DMS153 treated with DMSO at 0.1 percent for 48 hours (cell line): ENCODE results near the gene AGAP1.

Experiments used
- DNase-seq: peaks from one replicate; lab custom pipeline; 2025; ENCODE audit not compliant: unreplicated experiment; lab: John Stamatoyannopoulos, UW

AGAP1 gene

DNA sequence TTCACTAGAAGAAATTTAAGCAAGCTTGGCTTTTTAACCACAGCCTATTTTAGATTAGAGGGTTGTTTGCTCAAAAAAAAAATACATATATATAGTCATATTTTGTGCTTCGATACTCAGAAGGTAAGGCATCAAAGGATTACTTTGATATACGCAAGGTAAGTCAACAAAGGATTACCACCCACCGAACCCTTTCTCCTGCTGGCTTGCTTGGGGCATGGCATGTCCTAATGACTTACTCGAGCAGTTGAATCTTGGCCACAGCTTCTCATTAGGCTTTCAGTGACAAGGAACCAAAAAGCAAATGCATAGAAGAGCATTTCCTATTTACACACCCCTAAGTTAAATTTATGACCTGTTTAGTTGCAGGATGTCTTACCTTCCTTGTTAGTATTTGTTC lies 295.7 kb downstream of the AGAP1 start:
- DNase-seq: no peak

GRCh38 chr2:235793163-235793752 lies 299.4 kb downstream of the AGAP1 start:
- DNase-seq: no peak

DNA sequence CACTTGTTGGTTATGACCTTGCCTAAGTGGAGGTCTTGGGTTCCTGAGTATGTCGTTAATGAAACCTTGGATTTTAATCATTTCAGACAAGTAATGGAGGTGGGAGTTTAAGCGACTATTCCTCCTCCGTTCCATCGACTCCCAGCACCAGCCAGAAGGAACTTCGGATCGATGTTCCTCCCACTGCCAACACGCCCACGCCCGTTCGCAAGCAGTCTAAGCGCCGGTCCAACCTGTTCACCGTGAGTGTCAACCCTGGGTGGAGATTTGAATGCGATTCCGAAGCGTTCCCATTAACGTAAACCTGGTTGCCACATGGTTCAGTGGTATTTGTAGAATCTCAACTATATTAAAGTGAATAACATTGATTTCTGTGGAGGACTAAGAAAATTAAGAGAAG lies 305.4 kb downstream of the AGAP1 start:
- no peak for DNase-seq

- no peak for DNase-seq
These were observed 308.7 kb downstream of the AGAP1 start for GRCh38 chr2:235802542-235802941.

DNA sequence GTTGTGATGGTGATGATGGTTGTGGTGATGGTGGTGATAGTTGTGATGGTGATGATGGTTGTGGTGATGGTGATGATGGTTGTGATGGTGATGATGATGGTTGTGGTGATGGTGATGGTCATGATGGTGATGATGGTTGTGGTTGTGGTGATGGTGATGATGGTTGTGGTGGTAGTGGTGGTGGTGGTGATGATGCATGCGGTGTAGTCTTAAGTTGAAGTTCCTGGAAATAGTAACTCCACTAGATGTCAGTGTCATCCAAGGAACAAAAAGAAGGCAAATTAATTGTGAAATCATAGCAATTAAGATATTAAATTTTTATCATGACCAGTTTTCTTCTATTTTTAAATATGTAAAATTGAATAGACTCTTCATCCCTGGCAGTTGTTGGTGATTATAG lies 309.2 kb downstream of the AGAP1 start:
- DNase-seq: no peak

DNA sequence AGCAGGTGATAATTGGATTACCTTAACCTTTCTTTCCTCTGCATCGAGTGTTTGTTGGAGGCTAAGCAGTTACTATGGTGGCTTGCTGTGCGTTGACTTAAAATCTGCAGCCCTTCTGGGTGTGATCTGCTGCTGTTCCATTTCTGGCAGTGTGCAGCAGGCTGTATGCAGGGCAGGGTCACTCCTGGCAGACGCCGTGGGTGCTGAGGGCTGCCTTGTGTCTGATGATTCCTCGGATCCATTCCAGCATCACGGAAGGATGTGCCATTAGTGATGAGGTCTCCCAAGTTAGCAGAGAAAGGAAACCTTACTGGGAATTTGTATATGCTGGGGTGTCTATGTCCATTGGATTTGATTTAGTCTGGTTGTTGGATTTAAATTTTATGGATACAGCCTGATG lies 310.8 kb downstream of the AGAP1 start:
- DNase-seq: no peak

GRCh38 chr2:235806986-235807750 lies 313.3 kb downstream of the AGAP1 start:
- DNase-seq: no peak

DNA sequence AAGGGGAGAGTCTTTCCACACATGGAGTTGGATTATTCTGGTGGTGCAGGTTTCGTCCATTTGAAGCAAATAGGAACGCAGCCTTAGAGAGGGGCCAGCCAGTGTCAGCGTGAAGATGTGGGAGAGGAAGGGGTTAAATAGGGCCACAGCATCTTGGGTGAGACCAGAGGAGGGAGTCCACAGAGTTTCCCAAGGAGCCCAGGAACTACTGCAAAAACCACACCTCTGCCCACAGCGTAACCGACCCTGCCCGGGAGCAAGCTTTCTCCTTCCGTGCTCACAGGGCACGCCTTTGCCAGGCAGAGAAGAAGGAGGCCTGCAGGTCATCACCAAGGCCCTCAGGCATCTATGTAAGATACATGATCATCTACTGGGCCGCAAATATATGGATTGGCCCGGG lies 314.5 kb downstream of the AGAP1 start:
- no peak for DNase-seq

GRCh38 chr2:235810252-235810651 lies 316.4 kb downstream of the AGAP1 start:
- no peak for DNase-seq

DNA sequence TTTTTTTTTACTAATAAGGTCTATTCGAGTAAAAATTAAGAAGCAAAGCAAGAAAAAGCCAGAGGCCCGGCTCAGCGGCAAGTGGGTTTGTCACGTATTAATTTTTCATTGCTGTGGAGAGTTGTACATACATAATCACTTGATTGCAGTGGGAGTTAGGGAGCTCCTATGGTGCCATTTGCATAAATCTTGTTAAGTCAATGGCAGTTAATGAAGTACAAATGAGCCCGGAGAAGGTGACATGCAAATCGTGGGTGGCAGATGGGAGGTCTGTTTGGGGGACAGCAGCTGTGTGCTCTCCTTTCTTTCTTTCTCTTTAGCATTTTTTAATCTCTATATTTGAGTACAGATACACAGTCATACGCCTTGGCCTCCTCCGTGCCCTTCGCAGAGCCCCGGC lies 317.0 kb downstream of the AGAP1 start:
- no peak for DNase-seq

GRCh38 chr2:235811446-235812184 lies 317.8 kb downstream of the AGAP1 start:
- no peak for DNase-seq

- no peak for DNase-seq
These were observed 318.4 kb downstream of the AGAP1 start for GRCh38 chr2:235812185-235812665.

- DNase-seq: no peak
These were observed 319.6 kb downstream of the AGAP1 start for GRCh38 chr2:235813398-235813797.

DNA sequence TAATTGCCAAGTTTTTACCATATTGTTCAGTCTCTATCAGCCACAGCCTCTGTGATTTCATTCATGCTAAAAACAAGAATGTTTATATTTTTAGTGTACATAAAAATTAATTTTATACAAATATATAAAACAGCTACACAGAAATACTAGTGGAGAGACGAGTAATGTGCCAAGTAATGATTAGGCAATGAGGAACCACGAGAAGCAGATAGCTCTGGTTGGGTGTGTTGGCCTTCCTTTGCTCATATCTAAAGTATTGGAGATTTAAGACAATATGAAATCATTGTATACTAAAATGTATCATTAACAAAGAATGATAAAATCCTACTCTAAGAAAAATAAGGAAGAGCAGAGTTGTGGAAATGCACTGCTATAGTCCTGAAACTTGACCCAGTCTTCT lies 326.7 kb downstream of the AGAP1 start:
- DNase-seq: no peak

DNA sequence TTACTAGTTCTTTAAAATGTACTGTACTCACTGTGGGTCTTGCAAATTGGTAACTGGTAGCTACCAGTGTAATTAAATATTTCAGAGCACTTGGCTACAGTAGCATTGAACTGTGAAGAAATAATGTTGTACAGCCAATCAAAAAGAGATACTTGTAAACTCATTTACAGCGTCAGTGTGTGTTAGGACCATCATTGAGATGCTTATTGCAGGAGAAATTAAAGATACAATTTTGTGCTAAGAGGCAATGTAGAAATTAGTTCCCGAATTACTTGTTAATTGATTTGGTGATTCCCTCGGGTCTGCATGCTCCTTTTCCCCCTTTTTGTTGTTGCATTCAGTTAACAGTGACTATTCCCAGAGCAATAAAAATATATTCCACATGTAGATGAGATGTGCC lies 330.5 kb downstream of the AGAP1 start:
- DNase-seq: no peak

DNA sequence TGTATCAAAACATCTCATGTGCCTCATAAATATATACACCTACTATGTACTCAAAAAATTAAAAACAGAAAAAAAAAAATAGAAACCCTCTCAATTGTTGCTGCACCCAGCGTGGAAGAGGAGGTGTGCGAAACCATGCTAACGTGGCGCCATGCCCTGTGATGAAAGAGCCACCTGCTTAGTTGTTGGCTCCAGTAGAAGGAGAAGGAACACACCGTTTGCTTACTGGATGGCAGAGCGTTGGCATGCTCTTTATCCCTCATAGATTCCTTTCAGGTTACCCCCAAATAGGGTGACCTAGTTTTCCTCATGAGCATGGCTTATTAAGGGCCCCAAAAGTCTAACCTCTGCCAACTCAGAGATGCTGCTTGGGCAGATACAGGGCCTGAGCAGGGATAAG lies 332.1 kb downstream of the AGAP1 start:
- DNase-seq: no peak

- no peak for DNase-seq
These were observed 333.0 kb downstream of the AGAP1 start for GRCh38 chr2:235826826-235827225.

DNA sequence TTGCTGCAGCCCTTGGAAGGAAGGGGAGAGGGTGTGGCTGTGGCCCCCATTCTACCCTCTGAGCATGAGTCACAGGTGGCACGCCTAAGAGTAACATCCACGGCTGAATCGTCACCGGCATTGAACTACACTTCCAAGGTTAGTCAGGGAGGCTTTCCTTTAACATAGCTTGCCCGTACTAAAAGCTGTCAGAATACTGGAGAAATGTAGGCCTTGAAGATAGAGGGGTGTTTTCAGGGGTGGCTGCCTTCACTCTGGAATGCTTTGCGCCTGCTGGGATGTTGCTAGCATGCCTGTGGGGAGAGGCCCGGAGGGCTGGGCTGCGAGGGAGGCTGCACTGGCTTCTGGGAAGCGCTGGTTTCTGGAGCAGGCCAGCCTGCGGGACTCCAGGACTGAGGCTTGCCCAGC lies 333.7 kb downstream of the AGAP1 start:
- no peak for DNase-seq

GRCh38 chr2:235829726-235830125 lies 335.9 kb downstream of the AGAP1 start:
- DNase-seq: no peak

DNA sequence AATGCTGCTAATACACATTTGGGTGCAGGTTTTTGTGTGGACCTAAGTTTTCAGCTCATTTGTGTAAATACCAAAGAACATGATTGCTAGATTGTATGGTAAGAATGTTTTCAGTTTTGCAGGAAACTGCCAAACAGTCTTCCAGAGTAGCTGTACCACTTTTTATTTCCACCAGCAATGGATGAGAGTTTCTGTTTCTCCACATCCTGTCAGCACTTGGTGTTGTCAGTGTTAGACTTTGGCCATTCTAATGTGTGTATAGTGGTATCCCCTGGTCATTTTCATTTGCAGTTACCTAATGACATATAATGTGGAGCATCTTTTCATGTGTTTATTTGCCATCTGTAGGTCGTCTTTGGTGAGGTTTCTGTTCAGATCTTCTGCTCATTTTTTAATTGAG lies 337.9 kb downstream of the AGAP1 start:
- no peak for DNase-seq

DNA sequence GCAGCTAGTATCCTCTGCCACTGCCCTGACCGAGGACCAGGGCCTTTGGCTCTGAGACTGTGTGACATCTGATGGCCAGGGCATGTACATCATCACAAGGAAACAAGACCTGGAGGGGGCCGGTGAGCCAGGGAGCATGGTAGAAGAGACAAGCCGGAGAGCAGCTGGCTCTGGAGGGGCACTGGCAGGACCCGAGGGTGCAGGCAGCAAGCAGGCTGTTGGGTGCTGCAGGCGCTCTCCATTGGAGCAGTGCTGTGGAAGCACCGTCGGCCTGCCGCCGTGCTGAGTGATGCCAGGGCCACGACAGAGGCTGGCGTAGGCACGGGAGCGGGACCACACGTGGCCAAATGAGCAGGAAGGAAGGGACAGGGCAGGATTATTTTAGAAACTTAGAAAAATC lies 339.1 kb downstream of the AGAP1 start:
- no peak for DNase-seq

- no peak for DNase-seq
These were observed 340.3 kb downstream of the AGAP1 start for GRCh38 chr2:235833971-235834620.
